Right atrium auricular region (tissue), 2 donors: ENCODE measurements around the gene S100A12. TPM values are rescaled to one million over a fixed set of nuclear protein-coding genes. Genes with fewer than 3 reads are reported as not detected.

Experiments
- DNase-seq: peaks from one replicate; pipeline ENCODE4 v3.0.0-alpha.2; 2019; ENCODE audit warnings: low spot score
- H3K27ac ChIP-seq, 2 donors: fragments of 200-600 bp; sonication (generic); 1 replicate in 1 of 2; 2 replicates in 1 of 2; pipeline ENCODE4 v1.5.1; 2016 to 2019
- H3K27me3 ChIP-seq, 2 donors: fragments of 200-600 bp; sonication (generic); one replicate each; pipeline versions ENCODE4 v1.5.1 to v1.6.0; 2017 to 2019
- H3K36me3 ChIP-seq: fragments of 200-600 bp; sonication (generic); one replicate; pipeline ENCODE4 v1.5.1; 2016
- H3K4me1 ChIP-seq, 2 donors: fragments of 200-600 bp; sonication (generic); one replicate each; pipeline versions ENCODE4 v1.5.1 to v1.6.0; 2017 to 2019
- H3K4me3 ChIP-seq, 2 donors: fragments of 200-600 bp; sonication (generic); 1 replicate in 1 of 2; 2 replicates in 1 of 2; pipeline ENCODE4 v1.5.1; 2017 to 2019; ENCODE audit warnings: mild to moderate bottlenecking in 1 of 2, moderate library complexity in 1 of 2
- H3K9me3 ChIP-seq, 2 donors: fragments of 200-600 bp; sonication (generic); one replicate each; pipeline ENCODE4 v1.5.1; 2019
- total RNA-seq, 2 donors: library from RNA; depleted of rRNA; stranded (reverse); fragments of >200 nt; gene quantifications; one replicate each; pipeline ENCODE4 v1.1.0, GENCODE V29; 2016
- TF ChIP-seq, protein P1 (sequence below), 2 donors: fragments of 200-600 bp; sonication (generic); IDR thresholded peaks; one replicate each; pipeline ENCODE4 v1.5.1; 2019; ENCODE audit warnings: antibody characterized with exemption in 2 of 2

S100A12 gene
- total RNA-seq, 2 donors from 2014 or later, result 5.5 to 5.7 TPM

DNA sequence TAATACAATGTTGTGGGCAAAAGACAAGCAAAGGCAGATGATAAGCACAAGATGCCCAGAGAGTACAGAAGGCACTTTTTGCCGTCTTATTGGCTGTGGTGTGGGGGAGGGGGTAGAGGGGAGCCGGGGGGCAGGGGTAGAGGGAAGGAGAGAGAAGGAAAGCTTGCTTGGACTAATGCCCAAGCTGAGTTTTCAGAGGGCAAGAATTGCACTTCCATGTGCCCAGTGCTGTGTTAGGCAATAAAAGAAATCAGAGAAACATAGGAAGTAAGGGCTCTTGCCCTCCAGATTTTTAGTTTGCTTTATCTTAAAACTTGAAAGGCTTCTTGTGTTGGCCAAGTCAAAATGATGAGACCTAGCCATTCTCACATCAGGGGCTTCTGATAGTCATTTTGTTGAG, 8.3 kb downstream of the S100A12 start:
- no peak overlapping the region for H3K4me3 ChIP-seq
- no peaks in the 10 kb centered on the region for H3K4me1 ChIP-seq
- TF ChIP-seq, protein P1, sequence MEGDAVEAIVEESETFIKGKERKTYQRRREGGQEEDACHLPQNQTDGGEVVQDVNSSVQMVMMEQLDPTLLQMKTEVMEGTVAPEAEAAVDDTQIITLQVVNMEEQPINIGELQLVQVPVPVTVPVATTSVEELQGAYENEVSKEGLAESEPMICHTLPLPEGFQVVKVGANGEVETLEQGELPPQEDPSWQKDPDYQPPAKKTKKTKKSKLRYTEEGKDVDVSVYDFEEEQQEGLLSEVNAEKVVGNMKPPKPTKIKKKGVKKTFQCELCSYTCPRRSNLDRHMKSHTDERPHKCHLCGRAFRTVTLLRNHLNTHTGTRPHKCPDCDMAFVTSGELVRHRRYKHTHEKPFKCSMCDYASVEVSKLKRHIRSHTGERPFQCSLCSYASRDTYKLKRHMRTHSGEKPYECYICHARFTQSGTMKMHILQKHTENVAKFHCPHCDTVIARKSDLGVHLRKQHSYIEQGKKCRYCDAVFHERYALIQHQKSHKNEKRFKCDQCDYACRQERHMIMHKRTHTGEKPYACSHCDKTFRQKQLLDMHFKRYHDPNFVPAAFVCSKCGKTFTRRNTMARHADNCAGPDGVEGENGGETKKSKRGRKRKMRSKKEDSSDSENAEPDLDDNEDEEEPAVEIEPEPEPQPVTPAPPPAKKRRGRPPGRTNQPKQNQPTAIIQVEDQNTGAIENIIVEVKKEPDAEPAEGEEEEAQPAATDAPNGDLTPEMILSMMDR (IDR thresholded peaks at IDR 0.05), result no peak
- no peaks in the 10 kb centered on the region for H3K9me3 ChIP-seq
- H3K27me3 ChIP-seq, result no peaks in the 10 kb centered on the region
- H3K27ac ChIP-seq, result no peak overlapping the region
- H3K36me3 ChIP-seq, result no peaks in the 10 kb centered on the region
- DNase-seq, result no peak

DNA sequence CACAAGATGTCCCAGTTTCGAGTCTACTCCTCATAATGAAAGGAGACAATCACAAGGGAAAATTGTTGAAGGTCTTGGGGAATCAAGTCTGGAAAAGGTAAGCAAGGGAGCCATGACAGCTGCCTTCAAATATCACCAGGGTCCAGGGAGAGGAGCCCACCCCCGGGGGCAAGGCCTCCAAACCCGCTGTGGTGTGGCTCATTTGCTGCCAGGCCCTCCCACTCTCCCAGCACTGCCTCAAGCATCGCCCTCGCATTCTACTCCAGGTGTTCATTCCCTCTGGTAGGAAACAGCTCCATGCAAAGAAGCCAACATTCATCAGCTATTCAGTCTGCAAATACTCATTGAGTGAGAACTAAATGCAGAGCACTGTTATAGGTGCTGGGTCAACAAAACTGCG, 9.2 kb downstream of the S100A12 start:
- Histone ChIP-seq H3K9me3 (no peaks in the 10 kb centered on the region), H3K27me3 (no peaks in the 10 kb centered on the region), H3K4me1 (no peaks in the 10 kb centered on the region), H3K36me3 (no peaks in the 10 kb centered on the region), H3K27ac (no peak overlapping the region), H3K4me3 (no peak overlapping the region)
- no peak for DNase-seq
- TF ChIP-seq, protein P1 (IDR thresholded peaks at IDR 0.05), result no peak

DNA sequence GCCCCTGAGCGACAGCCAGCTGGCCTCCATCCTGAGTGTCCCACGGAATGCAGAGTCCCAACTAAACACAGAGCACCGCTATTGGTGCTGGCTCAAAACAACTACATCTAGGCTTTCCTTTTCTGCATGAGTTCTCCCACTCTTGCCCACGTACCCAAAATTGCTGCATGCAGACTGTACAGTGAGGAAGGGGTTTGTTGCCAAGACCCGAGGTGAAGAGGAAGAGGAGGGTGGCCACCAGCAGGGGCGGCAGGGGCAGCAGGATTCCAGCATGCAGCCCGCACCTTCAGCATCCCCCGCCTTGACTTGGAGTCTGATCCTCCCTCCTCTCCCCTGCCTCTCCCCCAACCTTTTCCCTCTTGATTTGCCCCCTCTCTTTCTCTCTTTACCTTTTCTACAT, 9.7 kb downstream of the S100A12 start:
- no peaks in the 10 kb centered on the region for H3K4me1 ChIP-seq
- H3K9me3 ChIP-seq, result no peaks in the 10 kb centered on the region
- H3K27ac ChIP-seq, result no peak overlapping the region
- peak; percentile 1 for DNase-seq
- TF ChIP-seq, protein P1 (IDR thresholded peaks at IDR 0.05), result no peak
- H3K27me3 ChIP-seq, result no peaks in the 10 kb centered on the region
- no peak overlapping the region for H3K4me3 ChIP-seq
- no peaks in the 10 kb centered on the region for H3K36me3 ChIP-seq

DNA sequence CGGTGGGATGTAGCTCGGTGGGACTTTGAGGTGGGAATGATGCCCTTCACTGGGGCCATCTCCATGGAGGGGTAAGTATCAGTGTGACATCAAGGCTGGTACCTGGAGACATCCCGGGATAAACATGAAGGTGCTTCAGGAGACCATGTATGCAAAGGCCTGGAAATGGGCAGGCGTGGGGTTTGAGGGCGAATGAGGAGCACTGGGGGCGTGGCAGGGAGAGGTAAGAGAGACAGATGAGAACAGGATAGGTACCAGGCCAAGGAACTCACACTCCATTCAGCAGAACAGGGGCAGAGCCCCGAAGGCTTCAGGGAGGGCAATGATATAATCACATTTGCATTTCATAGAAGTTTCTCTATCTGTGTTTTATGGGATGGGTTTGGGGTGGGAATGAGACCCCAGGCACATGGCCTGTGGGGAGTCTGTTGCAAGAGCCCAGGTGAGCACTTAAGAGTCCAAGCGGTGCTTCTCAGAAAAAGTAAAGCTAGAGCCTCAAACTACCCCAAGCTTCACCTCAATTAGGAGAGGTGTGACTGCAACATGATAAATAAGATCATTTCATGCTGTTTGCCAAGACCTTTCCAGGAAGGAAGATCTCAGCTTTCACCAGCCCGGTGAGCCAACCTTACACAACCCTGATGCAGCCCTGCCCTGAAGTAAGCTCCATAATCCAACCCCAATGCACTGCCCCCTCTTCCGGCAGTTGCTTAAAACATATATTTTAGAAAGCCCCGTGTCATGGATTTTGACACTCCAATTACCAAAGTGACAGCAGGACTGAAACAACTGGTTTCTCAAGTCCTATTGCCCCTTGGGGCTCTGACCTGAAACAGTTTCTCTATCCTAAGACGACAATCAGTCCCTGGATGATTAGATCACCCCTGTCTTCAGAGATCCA, 10.4 kb downstream of the S100A12 start:
- H3K4me3 ChIP-seq, result no peak overlapping the region
- peak; percentile 42 for DNase-seq
- TF ChIP-seq, protein P1 (IDR thresholded peaks at IDR 0.05), result no peak
- no peaks in the 10 kb centered on the region for H3K36me3 ChIP-seq
- no peaks in the 10 kb centered on the region for H3K27me3 ChIP-seq
- no peaks in the 10 kb centered on the region for H3K4me1 ChIP-seq
- no peak overlapping the region for H3K27ac ChIP-seq
- no peaks in the 10 kb centered on the region for H3K9me3 ChIP-seq

DNA sequence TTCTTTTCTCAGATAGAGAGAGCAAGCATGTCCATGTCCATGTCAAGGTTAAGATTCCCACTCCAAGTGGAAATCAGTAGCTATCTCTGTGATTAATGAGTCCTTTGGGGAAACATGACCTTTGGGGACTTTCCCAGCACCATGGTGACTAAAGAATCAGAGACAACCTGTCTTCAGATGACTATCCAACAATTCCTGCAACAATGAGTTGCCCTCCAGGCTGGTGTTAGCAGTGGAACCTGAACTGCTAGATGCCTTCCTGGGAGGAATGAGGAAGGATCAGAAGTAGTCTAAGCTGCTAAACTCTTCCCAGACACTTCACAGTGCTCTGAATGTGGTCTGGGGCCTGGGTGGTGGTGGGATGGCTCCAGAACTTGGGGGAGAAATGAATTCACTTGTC, 11.3 kb downstream of the S100A12 start:
- Histone ChIP-seq H3K36me3 (no peaks in the 10 kb centered on the region), H3K4me1 (no peaks in the 10 kb centered on the region), H3K4me3 (no peak overlapping the region), H3K9me3 (no peaks in the 10 kb centered on the region), H3K27ac (no peak overlapping the region), H3K27me3 (no peaks in the 10 kb centered on the region)
- TF ChIP-seq, protein P1 (IDR thresholded peaks at IDR 0.05), result no peak
- DNase-seq, result no peak
